MM.1S (cell line): ENCODE measurements around the gene DCLK1.
A peak's percentile ranks its signal among the peaks of the same experiment; 100 is the strongest.

Source experiments
- DNase-seq: peaks from one replicate; pipeline ENCODE4 v3.0.0-alpha.2; 2015
- H2AFZ ChIP-seq: fragments of 300-600 bp; sonication (generic); 2 replicates; pipeline ENCODE4 v1.6.0; 2016; ENCODE audit warnings: antibody characterized with exemption, low read length
- H3F3A ChIP-seq: fragments of 300-600 bp; sonication (generic); 2 replicates; pipeline ENCODE4 v1.6.1; 2016; ENCODE audit warnings: mild to moderate bottlenecking, antibody characterized with exemption, low read length, moderate library complexity, mixed read lengths; ENCODE audit not compliant: insufficient read depth
- H3K27ac ChIP-seq: fragments of 300-600 bp; sonication (generic); 2 replicates; pipeline ENCODE4 v1.5.1; 2016; ENCODE audit warnings: mild to moderate bottlenecking, low read length
- H3K27me3 ChIP-seq: fragments of 300-600 bp; sonication (generic); replicated peaks from 2 replicates; pipeline ENCODE4 v1.6.0; 2016; ENCODE audit warnings: low read length; ENCODE audit not compliant: insufficient read depth
- H3K36me3 ChIP-seq: fragments of 300-600 bp; sonication (generic); replicated peaks from 2 replicates; pipeline ENCODE4 v1.6.1; 2016; ENCODE audit warnings: mild to moderate bottlenecking, low read length, mixed read lengths; ENCODE audit not compliant: insufficient read depth
- H3K4me1 ChIP-seq: fragments of 300-600 bp; sonication (generic); 2 replicates; pipeline ENCODE4 v1.6.1; 2016; ENCODE audit warnings: low read length, mixed read lengths
- H3K4me2 ChIP-seq: fragments of 300-600 bp; sonication (generic); 2 replicates; pipeline ENCODE4 v1.6.0; 2016; ENCODE audit warnings: low read depth, low read length
- H3K4me3 ChIP-seq: fragments of 300-600 bp; sonication (generic); 2 replicates; pipeline ENCODE4 v1.5.1; 2016; ENCODE audit warnings: low read length, mixed read lengths
- H3K79me2 ChIP-seq: fragments of 300-600 bp; sonication (generic); 2 replicates; pipeline ENCODE4 v1.6.1; 2016; ENCODE audit warnings: mixed run types, low read length, mixed read lengths
- H3K9ac ChIP-seq: fragments of 300-600 bp; sonication (generic); 2 replicates; pipeline ENCODE4 v1.6.1; 2016; ENCODE audit warnings: low read length, mixed read lengths
- H3K9me2 ChIP-seq: fragments of 300-600 bp; sonication (generic); replicated peaks from 2 replicates; pipeline ENCODE4 v1.6.1; 2016; ENCODE audit warnings: mild to moderate bottlenecking, low read length, mixed read lengths; ENCODE audit not compliant: insufficient read depth
- H3K9me3 ChIP-seq: fragments of 300-600 bp; sonication (generic); replicated peaks from 2 replicates; pipeline ENCODE4 v1.6.1; 2016; ENCODE audit warnings: mild to moderate bottlenecking, low read length, mixed read lengths; ENCODE audit not compliant: insufficient read depth
- H4K20me1 ChIP-seq: fragments of 300-600 bp; sonication (generic); 2 replicates; pipeline ENCODE4 v1.6.1; 2016; ENCODE audit warnings: mild to moderate bottlenecking, low read length, moderate library complexity, mixed read lengths; ENCODE audit not compliant: insufficient read depth
- EZH2 ChIP-seq: fragments of 300-600 bp; sonication (generic); optimal IDR thresholded peaks from 2 replicates; pipeline ENCODE3; 2017; ENCODE audit warnings: low read depth, mild to moderate bottlenecking, antibody characterized with exemption, low read length, mixed read lengths
- EZH2phosphoT487 ChIP-seq: fragments of 300-600 bp; sonication (generic); IDR thresholded peaks from 2 replicates; pipeline ENCODE4 v1.6.1; 2018; ENCODE audit warnings: antibody characterized with exemption, low read length
- TF ChIP-seq, protein P1 (sequence below): fragments of 300-600 bp; sonication (generic); IDR thresholded peaks from 2 replicates; pipeline ENCODE4 v1.5.1; 2016; ENCODE audit warnings: antibody characterized with exemption, low read length, mixed read lengths

DCLK1 gene

DNA sequence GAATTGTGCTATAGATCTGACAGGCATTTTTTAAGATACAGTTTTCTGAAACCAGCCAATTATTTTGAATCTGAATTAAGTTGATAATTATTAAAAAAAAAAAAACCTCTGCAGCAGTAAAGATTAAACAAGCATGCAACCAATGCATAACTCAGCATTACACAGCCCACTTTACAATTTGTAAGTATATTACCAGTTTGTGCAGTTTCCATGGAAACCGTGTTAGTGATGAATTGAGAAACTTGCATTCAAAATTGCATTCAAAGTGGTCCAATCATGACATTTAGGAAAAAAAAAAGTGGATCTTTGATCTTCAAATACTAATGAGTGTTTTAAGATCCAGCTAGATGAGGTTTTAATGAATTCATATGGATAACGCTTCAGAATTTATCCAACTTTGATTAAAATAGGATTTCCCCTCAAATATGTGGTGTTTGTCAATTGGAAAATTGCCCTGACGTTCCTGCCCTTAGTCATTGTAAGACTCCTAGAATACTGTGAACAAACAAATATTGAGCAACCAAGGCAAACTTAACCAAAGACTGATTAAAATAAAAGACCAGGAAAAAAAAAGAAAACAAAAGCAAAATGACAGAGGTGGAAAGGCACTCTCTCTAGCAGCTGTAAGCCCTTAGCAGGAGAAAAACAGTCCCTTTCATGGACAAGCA lies 339.9 kb downstream of the DCLK1 start:
- TF ChIP-seq EZH2 (no peak), EZH2phosphoT487 (no peak)
- TF ChIP-seq, protein P1, sequence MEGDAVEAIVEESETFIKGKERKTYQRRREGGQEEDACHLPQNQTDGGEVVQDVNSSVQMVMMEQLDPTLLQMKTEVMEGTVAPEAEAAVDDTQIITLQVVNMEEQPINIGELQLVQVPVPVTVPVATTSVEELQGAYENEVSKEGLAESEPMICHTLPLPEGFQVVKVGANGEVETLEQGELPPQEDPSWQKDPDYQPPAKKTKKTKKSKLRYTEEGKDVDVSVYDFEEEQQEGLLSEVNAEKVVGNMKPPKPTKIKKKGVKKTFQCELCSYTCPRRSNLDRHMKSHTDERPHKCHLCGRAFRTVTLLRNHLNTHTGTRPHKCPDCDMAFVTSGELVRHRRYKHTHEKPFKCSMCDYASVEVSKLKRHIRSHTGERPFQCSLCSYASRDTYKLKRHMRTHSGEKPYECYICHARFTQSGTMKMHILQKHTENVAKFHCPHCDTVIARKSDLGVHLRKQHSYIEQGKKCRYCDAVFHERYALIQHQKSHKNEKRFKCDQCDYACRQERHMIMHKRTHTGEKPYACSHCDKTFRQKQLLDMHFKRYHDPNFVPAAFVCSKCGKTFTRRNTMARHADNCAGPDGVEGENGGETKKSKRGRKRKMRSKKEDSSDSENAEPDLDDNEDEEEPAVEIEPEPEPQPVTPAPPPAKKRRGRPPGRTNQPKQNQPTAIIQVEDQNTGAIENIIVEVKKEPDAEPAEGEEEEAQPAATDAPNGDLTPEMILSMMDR: no peak
- no peaks in the 10 kb centered on the region for H3K36me3 ChIP-seq
- H3K9me2 ChIP-seq: no peaks in the 10 kb centered on the region
- H3K4me1 ChIP-seq: no peaks in the 10 kb centered on the region
- no peaks in the 10 kb centered on the region for H3K9me3 ChIP-seq
- H3K27ac ChIP-seq: no peak overlapping the region
- no peaks in the 10 kb centered on the region for H4K20me1 ChIP-seq
- H3K9ac ChIP-seq: no peak overlapping the region
- H3K4me2 ChIP-seq: no peak overlapping the region
- H3K27me3 ChIP-seq: no peaks in the 10 kb centered on the region
- H3F3A ChIP-seq: no peaks in the 10 kb centered on the region
- no peak overlapping the region for H3K4me3 ChIP-seq
- no peaks in the 10 kb centered on the region for H3K79me2 ChIP-seq
- no peak for DNase-seq
- H2AFZ ChIP-seq: no peak overlapping the region

DNA sequence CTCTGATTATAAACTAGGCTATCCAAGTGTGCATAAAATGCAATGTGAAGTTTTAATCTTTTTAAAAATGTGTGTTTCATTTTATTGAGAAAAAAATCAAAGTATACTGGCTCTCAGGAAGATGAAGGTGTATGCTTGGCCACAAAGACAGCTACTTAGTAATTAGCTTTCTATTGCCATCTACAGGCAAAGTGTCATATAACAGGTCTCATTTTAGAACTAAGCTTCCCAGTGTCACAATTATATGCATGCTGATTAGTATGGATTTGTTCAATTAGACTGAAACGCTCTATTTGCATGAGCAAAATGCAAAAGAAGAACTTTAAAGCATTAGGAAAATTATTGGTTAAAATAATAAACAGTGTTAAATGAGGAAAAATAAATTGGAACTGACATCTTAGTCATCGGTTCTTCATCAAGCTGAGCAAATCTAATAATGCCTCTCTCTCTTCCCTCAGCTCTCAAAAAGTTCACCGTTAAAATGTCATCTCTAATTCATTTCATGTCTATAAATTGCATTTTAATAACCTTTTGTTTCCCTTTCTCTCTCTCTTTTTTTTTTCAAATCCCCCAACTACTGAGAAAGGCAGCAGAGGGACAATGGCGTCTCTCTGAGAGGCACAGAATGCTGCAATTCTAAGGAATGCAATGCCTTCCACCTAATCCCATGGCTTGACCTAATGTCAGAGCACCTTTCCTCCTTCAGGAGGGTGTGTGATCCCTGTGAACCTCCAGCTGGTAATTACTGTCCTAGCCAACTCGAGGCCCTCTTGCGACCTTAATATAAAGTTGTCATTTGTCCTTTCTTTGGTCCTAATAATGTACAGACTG lies 341.6 kb downstream of the DCLK1 start:
- no peak overlapping the region for H2AFZ ChIP-seq
- H3K27me3 ChIP-seq: no peaks in the 10 kb centered on the region
- no peaks in the 10 kb centered on the region for H3K9me3 ChIP-seq
- H3K9ac ChIP-seq: no peak overlapping the region
- no peaks in the 10 kb centered on the region for H3K4me1 ChIP-seq
- no peak overlapping the region for H3K4me3 ChIP-seq
- no peak overlapping the region for H3K27ac ChIP-seq
- DNase-seq: peak; percentile 22
- H4K20me1 ChIP-seq: no peaks in the 10 kb centered on the region
- TF ChIP-seq EZH2phosphoT487: no peak
- TF ChIP-seq, protein P1: peak; percentile 43
- no peak for TF ChIP-seq EZH2
- no peak overlapping the region for H3K4me2 ChIP-seq
- no peaks in the 10 kb centered on the region for H3K79me2 ChIP-seq
- no peaks in the 10 kb centered on the region for H3K36me3 ChIP-seq
- no peaks in the 10 kb centered on the region for H3K9me2 ChIP-seq
- no peaks in the 10 kb centered on the region for H3F3A ChIP-seq

DNA sequence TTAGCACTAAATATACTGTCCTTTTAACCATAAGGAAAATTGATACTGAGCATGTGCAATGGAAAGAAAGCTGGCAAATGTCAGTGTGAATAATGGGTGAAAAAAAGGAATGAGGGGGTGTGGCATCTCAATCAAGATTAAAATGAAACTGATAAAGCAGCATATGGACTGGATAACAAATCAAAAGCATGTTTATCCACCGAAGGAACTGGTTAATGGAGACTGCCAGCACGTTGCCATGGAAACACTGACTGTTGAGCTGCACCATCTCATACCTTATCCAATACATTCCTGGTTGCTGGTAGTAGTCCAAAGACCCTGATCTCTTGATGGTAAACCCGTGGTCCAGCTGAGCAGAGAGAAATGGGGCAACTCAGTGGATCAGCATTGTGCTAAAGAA lies 343.2 kb downstream of the DCLK1 start:
- Histone ChIP-seq H3K27ac (no peak overlapping the region), H2AFZ (no peak overlapping the region), H4K20me1 (no peaks in the 10 kb centered on the region), H3K9ac (no peak overlapping the region), H3K36me3 (no peaks in the 10 kb centered on the region), H3K9me3 (no peaks in the 10 kb centered on the region), H3K27me3 (no peaks in the 10 kb centered on the region), H3K4me1 (no peaks in the 10 kb centered on the region), H3K4me3 (no peak overlapping the region), H3K79me2 (no peaks in the 10 kb centered on the region), H3K9me2 (no peaks in the 10 kb centered on the region), H3F3A (no peaks in the 10 kb centered on the region), H3K4me2 (no peak overlapping the region)
- DNase-seq: no peak
- TF ChIP-seq, protein P1: no peak
- no peak for TF ChIP-seq EZH2phosphoT487
